ENCODE measurements around the gene SPATC1L. TPM values are rescaled to one million over a fixed set of nuclear protein-coding genes. Genes with fewer than 3 reads are reported as not detected.

SPATC1L gene
- total RNA-seq, 2 donors from 2014 or later, result 29.5 to 31.9 TPM

DNA sequence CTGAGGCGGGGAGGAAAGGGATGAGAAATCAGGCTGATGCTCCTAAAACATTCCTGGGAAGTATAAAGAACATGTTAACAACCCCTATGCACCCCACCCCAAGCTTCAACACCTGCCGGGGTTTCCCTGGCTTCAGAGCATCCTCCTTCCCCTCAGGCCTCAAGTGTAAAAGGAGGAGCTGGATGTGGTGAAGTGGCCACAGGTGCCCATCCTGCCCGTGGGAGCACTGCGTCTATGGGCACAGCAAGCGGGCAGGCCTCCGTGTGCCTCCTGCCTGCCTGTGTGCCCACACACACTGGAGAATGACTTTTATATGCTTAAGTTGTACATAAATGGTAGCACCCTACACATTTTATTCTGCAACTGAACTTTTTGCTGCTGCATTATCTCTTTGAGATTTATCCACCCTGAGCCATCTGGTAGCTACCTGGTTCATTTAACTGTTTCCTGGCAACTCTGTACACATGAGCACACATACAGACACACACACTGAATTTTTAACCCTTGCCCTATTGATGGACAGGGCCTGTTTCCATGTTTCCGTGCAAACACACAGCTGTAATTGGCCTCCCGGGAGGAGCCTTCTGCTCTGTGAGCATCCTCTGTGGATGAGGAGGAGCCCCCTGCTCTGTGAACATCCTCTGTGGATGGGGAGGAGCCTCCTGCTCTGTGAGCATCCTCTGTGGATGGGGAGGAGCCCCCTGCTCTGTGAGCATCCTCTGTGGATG, 15.4 kb downstream of the SPATC1L start:
- no peak overlapping the region for H3K27ac ChIP-seq (ENCODE audit: low read depth, low read length)
- no peaks in the 10 kb centered on the region for H3K27me3 Mint-ChIP-seq (ENCODE audit: insufficient read depth)
- H3K9ac ChIP-seq (ENCODE audit: extremely low read depth, low read length, poor library complexity, severe bottlenecking), result no peak overlapping the region
- no peaks in the 10 kb centered on the region for H3K9me3 ChIP-seq (ENCODE audit: control insufficient read depth, low read length)
- H3K27me3 ChIP-seq (ENCODE audit: control insufficient read depth, insufficient read depth, low read length, poor library complexity, severe bottlenecking), result no peaks in the 10 kb centered on the region
- no peak overlapping the region for H3K4me3 ChIP-seq (ENCODE audit: low read length)
- H3K4me1 Mint-ChIP-seq, result no peaks in the 10 kb centered on the region
- TF ChIP-seq, protein P1, sequence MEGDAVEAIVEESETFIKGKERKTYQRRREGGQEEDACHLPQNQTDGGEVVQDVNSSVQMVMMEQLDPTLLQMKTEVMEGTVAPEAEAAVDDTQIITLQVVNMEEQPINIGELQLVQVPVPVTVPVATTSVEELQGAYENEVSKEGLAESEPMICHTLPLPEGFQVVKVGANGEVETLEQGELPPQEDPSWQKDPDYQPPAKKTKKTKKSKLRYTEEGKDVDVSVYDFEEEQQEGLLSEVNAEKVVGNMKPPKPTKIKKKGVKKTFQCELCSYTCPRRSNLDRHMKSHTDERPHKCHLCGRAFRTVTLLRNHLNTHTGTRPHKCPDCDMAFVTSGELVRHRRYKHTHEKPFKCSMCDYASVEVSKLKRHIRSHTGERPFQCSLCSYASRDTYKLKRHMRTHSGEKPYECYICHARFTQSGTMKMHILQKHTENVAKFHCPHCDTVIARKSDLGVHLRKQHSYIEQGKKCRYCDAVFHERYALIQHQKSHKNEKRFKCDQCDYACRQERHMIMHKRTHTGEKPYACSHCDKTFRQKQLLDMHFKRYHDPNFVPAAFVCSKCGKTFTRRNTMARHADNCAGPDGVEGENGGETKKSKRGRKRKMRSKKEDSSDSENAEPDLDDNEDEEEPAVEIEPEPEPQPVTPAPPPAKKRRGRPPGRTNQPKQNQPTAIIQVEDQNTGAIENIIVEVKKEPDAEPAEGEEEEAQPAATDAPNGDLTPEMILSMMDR (conservative IDR thresholded peaks at IDR 0.05), result no peak
- peaks cover 22% of the 10 kb centered on the region for H3K36me3 Mint-ChIP-seq (ENCODE audit: low read depth)
- 88 to 95% methylated on average over 3 to 7 of the region's 8 CpGs for WGBS, 2 experiments (ENCODE audit: insufficient coverage in 1 of 2, insufficient read length in 1 of 2)
- no peak overlapping the region for H3K4me3 Mint-ChIP-seq
- H3K36me3 ChIP-seq (ENCODE audit: control insufficient read depth, insufficient read depth, low read length), result no peaks in the 10 kb centered on the region
- no peaks in the 10 kb centered on the region for H3K4me1 ChIP-seq (ENCODE audit: control insufficient read depth, insufficient read depth, low read length)
- no peaks in the 10 kb centered on the region for H3K9me3 Mint-ChIP-seq
- no peak for DNase-seq
- H3K27ac Mint-ChIP-seq, result no peak overlapping the region

DNA sequence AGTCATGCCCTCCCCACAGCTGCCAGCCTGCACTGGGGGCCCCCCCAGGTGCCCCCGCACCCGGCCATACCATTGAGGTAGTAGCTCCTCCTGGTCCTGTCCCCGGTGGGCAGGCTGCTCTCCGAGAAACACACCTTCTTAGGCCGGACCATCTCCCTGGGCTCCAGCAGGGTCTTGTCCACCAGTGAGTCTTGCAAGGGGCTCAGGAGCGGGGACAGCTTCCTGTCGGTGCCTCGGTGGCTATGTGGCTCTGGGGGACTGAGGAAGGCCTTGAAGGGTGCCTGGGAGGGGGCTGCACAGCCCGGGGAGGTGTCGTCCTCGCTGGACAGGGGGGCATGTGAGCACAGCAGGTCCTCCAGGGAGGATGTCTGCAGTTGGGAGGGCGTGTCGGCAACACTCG, 16.0 kb downstream of the SPATC1L start:
- H3K4me3 ChIP-seq (ENCODE audit: low read length), result no peak overlapping the region
- 90 to 95% methylated on average over 6 to 14 of the region's 14 CpGs for WGBS, 2 experiments (ENCODE audit: insufficient coverage in 1 of 2, insufficient read length in 1 of 2)
- no peaks in the 10 kb centered on the region for H3K9me3 ChIP-seq (ENCODE audit: control insufficient read depth, low read length)
- no peaks in the 10 kb centered on the region for H3K4me1 ChIP-seq (ENCODE audit: control insufficient read depth, insufficient read depth, low read length)
- H3K27me3 ChIP-seq (ENCODE audit: control insufficient read depth, insufficient read depth, low read length, poor library complexity, severe bottlenecking), result no peaks in the 10 kb centered on the region
- Mint-ChIP-seq H3K27ac (no peak overlapping the region), H3K4me3 (no peak overlapping the region), H3K4me1 (no peaks in the 10 kb centered on the region), H3K27me3 (ENCODE audit: insufficient read depth) (no peaks in the 10 kb centered on the region), H3K36me3 (ENCODE audit: low read depth) (peaks cover 26% of the 10 kb centered on the region), H3K9me3 (no peaks in the 10 kb centered on the region)
- no peak overlapping the region for H3K27ac ChIP-seq (ENCODE audit: low read depth, low read length)
- no peak overlapping the region for H3K9ac ChIP-seq (ENCODE audit: extremely low read depth, low read length, poor library complexity, severe bottlenecking)
- TF ChIP-seq, protein P1 (conservative IDR thresholded peaks at IDR 0.05), result no peak
- no peaks in the 10 kb centered on the region for H3K36me3 ChIP-seq (ENCODE audit: control insufficient read depth, insufficient read depth, low read length)
- no peak for DNase-seq

DNA sequence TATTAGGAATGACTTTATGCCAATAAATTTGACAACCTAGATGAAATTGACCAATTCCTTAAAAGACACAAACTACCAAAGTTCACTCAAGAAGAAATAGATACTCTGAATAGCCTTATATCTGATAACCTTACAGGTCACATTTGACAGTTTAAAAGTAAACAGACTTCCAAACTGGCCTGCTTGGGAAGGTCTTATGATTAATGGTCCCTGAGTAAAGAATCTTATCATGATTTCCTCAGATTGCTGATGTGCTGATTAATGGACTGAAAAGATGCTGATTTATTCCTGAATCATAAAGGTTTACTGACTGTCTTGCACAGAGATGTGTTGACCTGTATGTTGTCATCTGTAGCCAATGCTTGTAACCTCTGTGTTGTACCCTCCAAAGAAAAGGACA, 19.2 kb downstream of the SPATC1L start:
- TF ChIP-seq, protein P1 (conservative IDR thresholded peaks at IDR 0.05), result no peak
- no peaks in the 10 kb centered on the region for H3K4me1 ChIP-seq (ENCODE audit: control insufficient read depth, insufficient read depth, low read length)
- DNase-seq, result no peak
- no peaks in the 10 kb centered on the region for H3K9me3 ChIP-seq (ENCODE audit: control insufficient read depth, low read length)
- Mint-ChIP-seq H3K36me3 (ENCODE audit: low read depth) (peaks cover 45% of the 10 kb centered on the region), H3K4me3 (no peak overlapping the region), H3K27me3 (ENCODE audit: insufficient read depth) (no peaks in the 10 kb centered on the region), H3K27ac (no peak overlapping the region), H3K9me3 (peaks cover 17% of the 10 kb centered on the region), H3K4me1 (no peaks in the 10 kb centered on the region)
- no peak overlapping the region for H3K9ac ChIP-seq (ENCODE audit: extremely low read depth, low read length, poor library complexity, severe bottlenecking)
- H3K27me3 ChIP-seq (ENCODE audit: control insufficient read depth, insufficient read depth, low read length, poor library complexity, severe bottlenecking), result no peaks in the 10 kb centered on the region
- peaks cover 6% of the 10 kb centered on the region for H3K36me3 ChIP-seq (ENCODE audit: control insufficient read depth, insufficient read depth, low read length)
- H3K4me3 ChIP-seq (ENCODE audit: low read length), result no peak overlapping the region
- no peak overlapping the region for H3K27ac ChIP-seq (ENCODE audit: low read depth, low read length)
